Colonic mucosa (tissue), 4 donors: ENCODE data around the gene TPD52L2. TPM values are rescaled to one million over a fixed set of nuclear protein-coding genes. Genes with fewer than 3 reads are reported as not detected.
A peak's percentile ranks its signal among the peaks of the same experiment; 100 is the strongest.

Experiments used
- DNase-seq: peaks from one replicate; pipeline ENCODE4 v3.0.0-alpha.2; 2020
- H3K27ac ChIP-seq: fragments of 200-600 bp; one replicate; pipeline ENCODE4 v1.8.0; 2021
- H3K27me3 ChIP-seq: fragments of 200-600 bp; one replicate; pipeline ENCODE4 v1.8.0; 2021
- H3K36me3 ChIP-seq: fragments of 200-600 bp; one replicate; pipeline ENCODE4 v1.8.0; 2021
- H3K4me1 ChIP-seq: fragments of 200-600 bp; one replicate; pipeline ENCODE4 v1.8.0; 2021; ENCODE audit warnings: mild to moderate bottlenecking
- H3K4me3 ChIP-seq: fragments of 200-600 bp; one replicate; pipeline ENCODE4 v1.8.0; 2021
- H3K9ac ChIP-seq, 2 donors: one replicate each; pipeline ENCODE4 v1.7.0; 2013; ENCODE audit warnings: control low read depth in 2 of 2, low read depth in 2 of 2, low read length in 2 of 2
- H3K9me3 ChIP-seq: fragments of 200-600 bp; one replicate; pipeline ENCODE4 v1.8.0; 2021
- intact Hi-C: fragments of 100-400 bp; cut with DNase I; formaldehyde crosslinking; loops from one replicate; pipeline ENCODE4 v1.14.1; 2022
- total RNA-seq, 2 donors: library from RNA; stranded (reverse); fragmentation: NEBNext Ultra II Directional in 1 of 2; extraction: Animal tissue kit (Norgen Biotek cat#: 25700) in 1 of 2; gene quantifications; one replicate each; pipeline ENCODE4 v1.2.1, GENCODE V29; 2021
- TF ChIP-seq, protein P1 (sequence below): fragments of 200-600 bp; IDR thresholded peaks from one replicate; pipeline ENCODE4 v1.8.0; 2022; ENCODE audit warnings: antibody characterized with exemption, mild to moderate bottlenecking
- donor health status: healthy.
- donor health status: DM: no; HTN: no; CAD: no.
- donor health status: DM: no; HTN: no; CAD: no.

Gene TPD52L2
- total RNA-seq, result 10 to 100 TPM; 54.0 to 66.1 TPM

DNA sequence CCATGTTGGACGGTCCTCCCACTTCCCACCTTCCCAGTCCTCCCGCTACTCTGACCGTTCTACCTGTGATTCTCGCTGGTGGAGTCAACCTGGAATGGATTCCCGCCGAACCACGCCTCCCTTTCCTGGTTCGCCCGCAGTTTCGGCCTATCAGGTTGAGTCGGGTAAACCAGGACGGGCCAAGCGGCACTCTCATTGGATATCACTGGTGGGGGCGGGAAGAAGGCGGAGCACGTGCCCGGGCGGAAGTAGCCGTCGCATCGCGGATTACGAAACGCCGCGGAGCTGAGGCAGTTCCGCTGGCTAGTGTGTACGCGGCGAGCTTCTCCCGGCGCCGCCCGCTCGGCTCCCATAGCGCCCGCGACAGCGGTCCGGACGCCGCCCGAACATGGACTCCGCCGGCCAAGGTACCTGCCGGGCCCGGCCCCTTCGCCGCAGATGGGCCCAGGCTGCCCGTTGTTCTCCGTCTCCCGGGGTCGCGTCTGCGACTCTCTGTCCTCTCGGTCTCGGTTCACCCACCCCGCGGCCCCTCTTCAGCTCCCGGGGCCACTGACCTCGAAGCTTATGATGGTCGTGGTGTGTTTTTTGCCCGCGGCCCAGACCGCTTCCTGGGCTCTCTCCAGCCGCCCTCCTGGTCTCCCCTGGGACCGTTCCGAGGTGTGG, at the start of gene TPD52L2:
Gene TPD52L2 (plus strand): TSS at position 293 of the 663 bp plus-strand sequence. CDS start 96 bp downstream, at position 389.
- Histone ChIP-seq H3K27me3 (no peaks in the 10 kb centered on the region), H3K9ac (peak within 1 kb of the TSS; percentile 91 to 96), H3K4me1 (peaks cover 11% of the 10 kb centered on the region), H3K4me3 (peak within 1 kb of the TSS; percentile 94), H3K36me3 (peaks cover 14% of the 10 kb centered on the region), H3K9me3 (no peaks in the 10 kb centered on the region), H3K27ac (peak within 1 kb of the TSS; percentile 97)
- TF ChIP-seq, protein P1, sequence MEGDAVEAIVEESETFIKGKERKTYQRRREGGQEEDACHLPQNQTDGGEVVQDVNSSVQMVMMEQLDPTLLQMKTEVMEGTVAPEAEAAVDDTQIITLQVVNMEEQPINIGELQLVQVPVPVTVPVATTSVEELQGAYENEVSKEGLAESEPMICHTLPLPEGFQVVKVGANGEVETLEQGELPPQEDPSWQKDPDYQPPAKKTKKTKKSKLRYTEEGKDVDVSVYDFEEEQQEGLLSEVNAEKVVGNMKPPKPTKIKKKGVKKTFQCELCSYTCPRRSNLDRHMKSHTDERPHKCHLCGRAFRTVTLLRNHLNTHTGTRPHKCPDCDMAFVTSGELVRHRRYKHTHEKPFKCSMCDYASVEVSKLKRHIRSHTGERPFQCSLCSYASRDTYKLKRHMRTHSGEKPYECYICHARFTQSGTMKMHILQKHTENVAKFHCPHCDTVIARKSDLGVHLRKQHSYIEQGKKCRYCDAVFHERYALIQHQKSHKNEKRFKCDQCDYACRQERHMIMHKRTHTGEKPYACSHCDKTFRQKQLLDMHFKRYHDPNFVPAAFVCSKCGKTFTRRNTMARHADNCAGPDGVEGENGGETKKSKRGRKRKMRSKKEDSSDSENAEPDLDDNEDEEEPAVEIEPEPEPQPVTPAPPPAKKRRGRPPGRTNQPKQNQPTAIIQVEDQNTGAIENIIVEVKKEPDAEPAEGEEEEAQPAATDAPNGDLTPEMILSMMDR, result no peak
- peak; percentile 99 for DNase-seq
- intact Hi-C loops, result loop anchor here (5.0 to 10.0 kb wide), 2 partner anchors 78 to 320 kb away; partner anchors contain the start of gene SRMS

GRCh38 chr20:63815615-63816253, 49.3 kb upstream of the TPD52L2 start:
- intact Hi-C loops, result no loop called here
- no peaks in the 10 kb centered on the region for H3K9me3 ChIP-seq
- no peak overlapping the region for H3K9ac ChIP-seq
- DNase-seq, result no peak
- H3K4me1 ChIP-seq, result no peaks in the 10 kb centered on the region
- no peaks in the 10 kb centered on the region for H3K27me3 ChIP-seq
- TF ChIP-seq, protein P1, result no peak
- H3K4me3 ChIP-seq, result no peak overlapping the region
- H3K27ac ChIP-seq, result no peak overlapping the region
- no peaks in the 10 kb centered on the region for H3K36me3 ChIP-seq

- TF ChIP-seq, protein P1, result peak; percentile 19
- Histone ChIP-seq H3K4me3 (peak overlapping the region; percentile 17), H3K4me1 (no peaks in the 10 kb centered on the region), H3K36me3 (no peaks in the 10 kb centered on the region), H3K9ac (peak overlapping the region in 1 of 2 donors; percentile 21), H3K27ac (no peak overlapping the region), H3K9me3 (no peaks in the 10 kb centered on the region), H3K27me3 (no peaks in the 10 kb centered on the region)
- intact Hi-C loops, result no loop called here
- no peak for DNase-seq
Observed at GRCh38 chr20:63819224-63819921, 45.7 kb upstream of the TPD52L2 start.

DNA sequence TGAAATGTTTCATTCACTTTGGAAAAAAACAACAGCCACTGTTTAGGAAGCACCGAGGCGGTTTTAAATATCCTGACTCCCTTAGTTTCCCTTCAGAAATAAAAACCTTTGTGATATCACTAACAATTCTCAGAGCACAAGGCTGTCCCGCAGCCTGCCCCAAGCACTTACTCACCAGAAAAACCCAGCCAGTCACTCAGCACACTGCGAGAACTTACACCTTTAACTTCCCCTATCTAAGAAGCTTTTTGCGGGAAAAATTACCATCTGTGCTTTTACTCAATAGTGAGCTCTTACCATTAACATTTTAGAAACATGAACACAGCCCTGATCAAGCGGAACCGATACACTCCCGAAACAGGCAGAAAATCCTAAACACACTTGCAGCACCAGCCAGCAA, 43.3 kb upstream of the TPD52L2 start:
- TF ChIP-seq, protein P1, result no peak
- Histone ChIP-seq H3K4me3 (no peak overlapping the region), H3K27ac (no peak overlapping the region), H3K27me3 (no peaks in the 10 kb centered on the region), H3K9me3 (no peaks in the 10 kb centered on the region), H3K36me3 (no peaks in the 10 kb centered on the region), H3K9ac (no peak overlapping the region), H3K4me1 (no peaks in the 10 kb centered on the region)
- no peak for DNase-seq
- intact Hi-C loops, result no loop called here

DNA sequence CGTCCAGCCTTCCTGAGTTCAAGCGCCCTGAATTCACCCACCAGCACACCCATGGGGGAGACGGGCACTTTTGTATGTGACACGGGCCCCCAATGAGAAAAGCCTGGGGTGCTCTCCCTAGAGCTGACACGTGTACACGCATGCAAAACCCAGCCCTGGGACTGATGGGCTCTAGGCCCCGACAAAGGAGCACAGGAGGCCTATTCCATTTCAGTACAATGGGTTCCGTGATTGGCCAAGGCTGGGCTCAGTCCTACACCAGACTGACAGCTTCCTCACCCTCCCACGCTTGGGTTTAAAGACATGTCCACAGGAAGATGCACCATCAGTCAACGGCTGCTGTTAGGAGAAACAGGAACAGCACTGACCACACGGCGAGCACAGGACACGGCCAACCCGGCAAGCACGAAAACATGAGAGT, 42.8 kb upstream of the TPD52L2 start:
- H3K4me1 ChIP-seq, result no peaks in the 10 kb centered on the region
- no peak for DNase-seq
- no peak overlapping the region for H3K27ac ChIP-seq
- intact Hi-C loops, result no loop called here
- no peaks in the 10 kb centered on the region for H3K9me3 ChIP-seq
- no peak overlapping the region for H3K4me3 ChIP-seq
- TF ChIP-seq, protein P1, result no peak
- H3K9ac ChIP-seq, result no peak overlapping the region
- no peaks in the 10 kb centered on the region for H3K36me3 ChIP-seq
- no peaks in the 10 kb centered on the region for H3K27me3 ChIP-seq
